Fibroblast of lung (primary cell): ENCODE measurements around the gene CHN1. TPM values are rescaled to one million over a fixed set of nuclear protein-coding genes. Genes with fewer than 3 reads are reported as not detected.

Source experiments
- DNase-seq, 2 donors: peaks; one replicate each; pipeline versions ENCODE4 v3.0.0 to v3.0.0-alpha.2; 2010; ENCODE audit warnings: low read depth in 2 of 2
- H2AFZ ChIP-seq: 2 replicates; pipeline ENCODE4 v1.5.1; 2012; ENCODE audit warnings: low read length, control low read depth, inconsistent platforms
- H3K27ac ChIP-seq: 2 replicates; pipeline ENCODE4 v1.5.1; 2011; ENCODE audit warnings: low read length, control low read depth; ENCODE audit not compliant: insufficient read depth
- H3K27me3 ChIP-seq: 2 replicates; pipeline ENCODE4 v1.5.1; 2011; ENCODE audit warnings: mild to moderate bottlenecking, low read length; ENCODE audit not compliant: control insufficient read depth, insufficient read depth
- H3K36me3 ChIP-seq: 2 replicates; pipeline ENCODE4 v1.5.1; 2011; ENCODE audit warnings: low read length; ENCODE audit not compliant: control insufficient read depth, insufficient read depth
- H3K4me1 ChIP-seq: 2 replicates; pipeline ENCODE4 v1.5.1; 2011; ENCODE audit warnings: low read length; ENCODE audit not compliant: control insufficient read depth, insufficient read depth; ENCODE audit errors: extremely low read depth
- H3K4me2 ChIP-seq: 2 replicates; pipeline ENCODE4 v1.5.1; 2011; ENCODE audit warnings: low read length, control low read depth; ENCODE audit not compliant: insufficient read depth; ENCODE audit errors: extremely low read depth
- H3K4me3 ChIP-seq, 4 experiments: fragments of 200-600 bp in 1 of 4; sonication (generic) in 1 of 4; replicated peaks in 1 of 4; 2 replicates each; pipeline ENCODE4 v1.5.1; 2011 to 2016; ENCODE audit warnings: low read length in 4 of 4, low read depth in 3 of 4, mild to moderate bottlenecking in 3 of 4, control low read depth in 2 of 4, inconsistent platforms in 1 of 4, mixed read lengths in 1 of 4; ENCODE audit not compliant: insufficient read depth in 1 of 4; ENCODE audit errors: control extremely low read depth in 1 of 4
- H3K79me2 ChIP-seq: 2 replicates; pipeline ENCODE4 v1.5.1; 2012; ENCODE audit warnings: mild to moderate bottlenecking, low read length, inconsistent platforms; ENCODE audit not compliant: control insufficient read depth, insufficient read depth
- H3K9ac ChIP-seq: 2 replicates; pipeline ENCODE4 v1.5.1; 2011; ENCODE audit warnings: mild to moderate bottlenecking, low read length, control low read depth; ENCODE audit not compliant: insufficient read depth
- H3K9me3 ChIP-seq: 2 replicates; pipeline ENCODE4 v1.5.1; 2012; ENCODE audit warnings: low read depth, low read length; ENCODE audit not compliant: control insufficient read depth, insufficient read depth
- H4K20me1 ChIP-seq: 2 replicates; pipeline ENCODE4 v1.5.1; 2011; ENCODE audit warnings: low read length; ENCODE audit not compliant: control insufficient read depth, insufficient read depth; ENCODE audit errors: extremely low read depth
- CTCF ChIP-seq, 2 donors: IDR thresholded peaks in 1 of 2; conservative IDR thresholded peaks in 1 of 2; 1 replicate in 1 of 2; 2 replicates in 1 of 2; pipeline ENCODE4 v1.5.1; 2011 to 2012; ENCODE audit warnings: low read length in 2 of 2, control low read depth in 1 of 2, inconsistent platforms in 1 of 2, low read depth in 1 of 2, mild to moderate bottlenecking in 1 of 2
- EZH2 ChIP-seq: IDR thresholded peaks from 2 replicates; pipeline ENCODE4 v1.5.1; 2012; ENCODE audit warnings: low read length, control low read depth, mild to moderate bottlenecking; ENCODE audit errors: missing control alignments
- polyA plus RNA-seq, 2 donors: library from polyadenylated mRNA; depleted of rRNA in 1 of 2; stranded (reverse) in 1 of 2; unstranded in 1 of 2; fragments of >200 nt; gene quantifications; 2 replicates each; pipeline ENCODE4 v1.2.1, GENCODE V29; 2011 to 2012; ENCODE audit warnings: missing spikeins in 1 of 2
- total RNA-seq: library from RNA; depleted of rRNA; stranded (reverse); fragments of >200 nt; gene quantifications from 2 replicates; pipeline ENCODE4 v1.2.1, GENCODE V29; 2014

CHN1 gene
- total and polyA plus RNA-seq, 2 donors (not counting 1 experiment from before 2014, with no cell fraction given), result 203 to 904 TPM

GRCh38 chr2:174772472-174772801, 232.7 kb downstream of the CHN1 start:
- Histone ChIP-seq H3K27ac (peak overlapping the region; percentile 87), H3K9ac (peak overlapping the region; percentile 23), H3K79me2 (no peaks in the 10 kb centered on the region), H3K4me2 (peak overlapping the region; percentile 51), H3K4me3 (peak overlapping the region in 1 of 4 experiments; percentile 1), H2AFZ (peak overlapping the region; percentile 38), H3K4me1 (peaks cover 38% of the 10 kb centered on the region), H3K9me3 (no peaks in the 10 kb centered on the region), H3K36me3 (no peaks in the 10 kb centered on the region), H4K20me1 (no peaks in the 10 kb centered on the region), H3K27me3 (no peaks in the 10 kb centered on the region)
- TF ChIP-seq EZH2 (no peak), CTCF (conservative IDR thresholded peaks at IDR 0.05 in 1 of 2, IDR thresholded peaks at IDR 0.05 in 1 of 2; ENCODE audit: low read depth in 1 of 2, low read length in 2 of 2) (no peak)
- DNase-seq, result no peak

- H3K27ac ChIP-seq, result peak overlapping the region; percentile 87
- no peaks in the 10 kb centered on the region for H3K36me3 ChIP-seq
- DNase-seq, result peak; percentile 77 to 91
Measured at GRCh38 chr2:174771631-174772471, 233.3 kb downstream of the CHN1 start.

GRCh38 chr2:174771136-174771535, 234.0 kb downstream of the CHN1 start:
- Histone ChIP-seq H3K27me3 (no peaks in the 10 kb centered on the region), H3K4me1 (peaks cover 28% of the 10 kb centered on the region), H3K9me3 (no peaks in the 10 kb centered on the region), H4K20me1 (no peaks in the 10 kb centered on the region), H3K4me2 (no peak overlapping the region), H3K27ac (no peak overlapping the region), H3K36me3 (no peaks in the 10 kb centered on the region), H3K4me3 (no peak overlapping the region), H2AFZ (no peak overlapping the region), H3K79me2 (no peaks in the 10 kb centered on the region), H3K9ac (no peak overlapping the region)
- no peak for DNase-seq
- TF ChIP-seq EZH2 (no peak), CTCF (conservative IDR thresholded peaks at IDR 0.05 in 1 of 2, IDR thresholded peaks at IDR 0.05 in 1 of 2; ENCODE audit: low read depth in 1 of 2, low read length in 2 of 2) (no peak)

More at GRCh38 chr2:174771631-174772471, 233.3 kb downstream of the CHN1 start:
- Histone ChIP-seq H3K4me2 (peak overlapping the region; percentile 51), H3K9ac (no peak overlapping the region), H2AFZ (peak overlapping the region; percentile 46), H3K9me3 (no peaks in the 10 kb centered on the region), H3K27me3 (no peaks in the 10 kb centered on the region), H3K4me3 (no peak overlapping the region), H3K79me2 (no peaks in the 10 kb centered on the region), H4K20me1 (no peaks in the 10 kb centered on the region), H3K4me1 (peaks cover 32% of the 10 kb centered on the region)
- no peak for TF ChIP-seq EZH2
- TF ChIP-seq CTCF (conservative IDR thresholded peaks at IDR 0.05 in 1 of 2, IDR thresholded peaks at IDR 0.05 in 1 of 2; ENCODE audit: low read depth in 1 of 2, low read length in 2 of 2), result peak; percentile 94 to 95
